ENCODE results near the gene STIP1. TPM values are rescaled to one million over a fixed set of nuclear protein-coding genes. Genes with fewer than 3 reads are reported as not detected.
A peak's percentile ranks its signal among the peaks of the same experiment; 100 is the strongest.

STIP1 gene
- total RNA-seq, 1 donor from 2014 or later: 91.3 TPM

- H3K36me3 ChIP-seq: no peaks in the 10 kb centered on the region
- H3K4me1 ChIP-seq: peaks cover 63% of the 10 kb centered on the region
- intact Hi-C loops (cut with DNase I): no loop called here
- no peaks in the 10 kb centered on the region for H3K9me3 ChIP-seq
- no peak for TF ChIP-seq POLR2A (IDR thresholded peaks at IDR 0.05)
- TF ChIP-seq POLR2AphosphoS5 (IDR thresholded peaks at IDR 0.05; ENCODE audit: insufficient read depth in 1 of 2, low read depth in 1 of 2): peak in 1 of 2 donors; percentile 73
- no peak for TF ChIP-seq CTCF (IDR thresholded peaks at IDR 0.05)
- no peak for DNase-seq (ENCODE audit: extremely low spot score in 2 of 2)
- H3K4me3 ChIP-seq: peak overlapping the region; percentile 78 to 97
- H3K27ac ChIP-seq: peak overlapping the region; percentile 81
- H3K27me3 ChIP-seq: no peaks in the 10 kb centered on the region
These were observed 40.6 kb downstream of the STIP1 start for GRCh38 chr11:64226507-64227051.

DNA sequence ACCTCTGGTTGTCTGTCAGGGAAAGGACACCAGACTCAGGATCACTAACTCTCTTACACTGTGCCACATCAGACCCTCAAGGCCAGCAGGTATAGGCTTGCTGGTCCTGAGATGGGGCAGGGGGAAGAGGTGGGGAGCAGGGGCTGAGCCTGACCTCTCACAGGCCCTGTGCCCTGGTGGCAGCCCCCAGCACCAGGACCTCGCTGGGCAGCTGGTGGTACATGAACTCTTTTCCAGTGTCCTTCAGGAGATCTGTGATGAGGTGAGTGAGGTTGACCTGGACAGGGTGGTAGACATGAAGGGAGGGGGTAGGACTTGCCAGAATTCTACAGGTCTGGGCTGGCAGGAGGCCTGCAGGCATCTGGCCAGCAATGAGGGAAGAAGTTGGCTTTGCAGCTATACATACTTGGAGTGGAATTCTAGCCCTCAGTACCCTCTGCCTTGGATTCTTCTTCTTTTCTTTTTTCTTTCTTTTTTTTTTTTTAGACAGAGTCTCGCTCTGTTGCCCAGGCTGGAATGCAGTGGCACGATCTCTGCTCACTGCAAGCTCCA lies 41.5 kb downstream of the STIP1 start:
- H3K9me3 ChIP-seq: no peaks in the 10 kb centered on the region
- no peaks in the 10 kb centered on the region for H3K36me3 ChIP-seq
- intact Hi-C loops (cut with DNase I): no loop called here
- TF ChIP-seq POLR2A (IDR thresholded peaks at IDR 0.05) (no peak), POLR2AphosphoS5 (IDR thresholded peaks at IDR 0.05; ENCODE audit: insufficient read depth in 1 of 2, low read depth in 1 of 2) (no peak), CTCF (IDR thresholded peaks at IDR 0.05) (no peak)
- no peaks in the 10 kb centered on the region for H3K27me3 ChIP-seq
- peak overlapping the region; percentile 78 to 97 for H3K4me3 ChIP-seq
- peaks cover 71% of the 10 kb centered on the region for H3K4me1 ChIP-seq
- H3K27ac ChIP-seq: peak overlapping the region; percentile 81
- no peak for DNase-seq (ENCODE audit: extremely low spot score in 2 of 2)

DNA sequence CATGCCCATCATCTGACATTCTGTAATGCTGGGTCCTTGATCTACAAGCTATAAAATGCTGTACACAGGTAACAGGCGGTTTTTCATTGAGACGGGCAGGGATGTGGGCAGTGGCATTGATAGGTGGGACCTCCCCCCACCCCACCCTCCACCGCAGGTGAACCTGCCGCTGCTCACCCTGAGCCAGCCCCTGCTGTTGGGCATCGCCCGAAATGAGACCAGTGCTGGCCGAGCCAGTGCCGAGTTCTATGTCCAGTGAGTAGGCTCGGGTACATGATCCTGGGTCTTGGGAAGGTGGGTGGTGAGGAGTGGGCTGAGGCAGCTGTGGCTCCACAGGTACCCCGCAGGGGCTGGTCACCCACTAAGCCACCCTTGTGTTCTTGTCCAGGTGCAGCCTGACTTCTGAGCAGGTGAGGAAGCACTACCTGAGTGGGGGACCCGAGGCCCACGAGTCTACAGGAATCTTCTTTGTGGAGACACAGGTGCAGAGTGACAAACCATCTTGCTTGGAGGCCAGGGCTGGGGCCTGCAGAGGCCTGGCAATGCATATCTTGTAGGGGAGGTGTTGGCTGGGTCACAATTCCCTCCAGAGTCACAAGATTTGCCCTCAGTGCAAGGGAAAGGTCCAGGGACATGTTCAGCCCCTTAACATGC lies 43.2 kb downstream of the STIP1 start:
- H3K27ac ChIP-seq: peak overlapping the region; percentile 97
- H3K27me3 ChIP-seq: no peaks in the 10 kb centered on the region
- intact Hi-C loops (cut with DNase I): no loop called here
- H3K4me1 ChIP-seq: peaks cover 74% of the 10 kb centered on the region
- peak overlapping the region in 1 of 2 donors; percentile 62 for H3K4me3 ChIP-seq
- no peak for TF ChIP-seq POLR2A (IDR thresholded peaks at IDR 0.05)
- no peak for TF ChIP-seq POLR2AphosphoS5 (IDR thresholded peaks at IDR 0.05; ENCODE audit: insufficient read depth in 1 of 2, low read depth in 1 of 2)
- no peak for TF ChIP-seq CTCF (IDR thresholded peaks at IDR 0.05)
- no peaks in the 10 kb centered on the region for H3K36me3 ChIP-seq
- no peaks in the 10 kb centered on the region for H3K9me3 ChIP-seq
- no peak for DNase-seq (ENCODE audit: extremely low spot score in 2 of 2)

GRCh38 chr11:64229744-64230170 lies 43.8 kb downstream of the STIP1 start:
- Histone ChIP-seq H3K36me3 (no peaks in the 10 kb centered on the region), H3K27me3 (no peaks in the 10 kb centered on the region), H3K4me1 (peaks cover 73% of the 10 kb centered on the region), H3K9me3 (no peaks in the 10 kb centered on the region), H3K4me3 (peak overlapping the region; percentile 62 to 85), H3K27ac (peak overlapping the region; percentile 97)
- no peak for TF ChIP-seq POLR2A (IDR thresholded peaks at IDR 0.05)
- TF ChIP-seq CTCF (IDR thresholded peaks at IDR 0.05): no peak
- no peak for TF ChIP-seq POLR2AphosphoS5 (IDR thresholded peaks at IDR 0.05; ENCODE audit: insufficient read depth in 1 of 2, low read depth in 1 of 2)
- intact Hi-C loops (cut with DNase I): no loop called here
- no peak for DNase-seq (ENCODE audit: extremely low spot score in 2 of 2)
